ENCODE measurements around the gene UBE2L3.
"Not testable (repeated sequence)": the region's sequence is repeated elsewhere in the genome, so short reads cannot be mapped to it uniquely, and the experiment has no call there.

GRCh38 chr22:21559345-21560125 lies 8.0 kb upstream of the UBE2L3 start:
- TF ChIP-seq, protein P1, sequence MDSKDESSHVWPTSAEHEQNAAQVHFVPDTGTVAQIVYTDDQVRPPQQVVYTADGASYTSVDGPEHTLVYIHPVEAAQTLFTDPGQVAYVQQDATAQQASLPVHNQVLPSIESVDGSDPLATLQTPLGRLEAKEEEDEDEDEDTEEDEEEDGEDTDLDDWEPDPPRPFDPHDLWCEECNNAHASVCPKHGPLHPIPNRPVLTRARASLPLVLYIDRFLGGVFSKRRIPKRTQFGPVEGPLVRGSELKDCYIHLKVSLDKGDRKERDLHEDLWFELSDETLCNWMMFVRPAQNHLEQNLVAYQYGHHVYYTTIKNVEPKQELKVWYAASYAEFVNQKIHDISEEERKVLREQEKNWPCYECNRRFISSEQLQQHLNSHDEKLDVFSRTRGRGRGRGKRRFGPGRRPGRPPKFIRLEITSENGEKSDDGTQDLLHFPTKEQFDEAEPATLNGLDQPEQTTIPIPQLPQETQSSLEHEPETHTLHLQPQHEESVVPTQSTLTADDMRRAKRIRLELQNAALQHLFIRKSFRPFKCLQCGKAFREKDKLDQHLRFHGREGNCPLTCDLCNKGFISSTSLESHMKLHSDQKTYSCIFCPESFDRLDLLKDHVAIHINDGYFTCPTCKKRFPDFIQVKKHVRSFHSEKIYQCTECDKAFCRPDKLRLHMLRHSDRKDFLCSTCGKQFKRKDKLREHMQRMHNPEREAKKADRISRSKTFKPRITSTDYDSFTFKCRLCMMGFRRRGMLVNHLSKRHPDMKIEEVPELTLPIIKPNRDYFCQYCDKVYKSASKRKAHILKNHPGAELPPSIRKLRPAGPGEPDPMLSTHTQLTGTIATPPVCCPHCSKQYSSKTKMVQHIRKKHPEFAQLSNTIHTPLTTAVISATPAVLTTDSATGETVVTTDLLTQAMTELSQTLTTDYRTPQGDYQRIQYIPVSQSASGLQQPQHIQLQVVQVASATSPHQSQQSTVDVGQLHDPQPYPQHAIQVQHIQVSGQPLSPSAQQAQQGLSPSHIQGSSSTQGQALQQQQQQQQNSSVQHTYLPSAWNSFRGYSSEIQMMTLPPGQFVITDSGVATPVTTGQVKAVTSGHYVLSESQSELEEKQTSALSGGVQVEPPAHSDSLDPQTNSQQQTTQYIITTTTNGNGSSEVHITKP (tag by site-specific recombination; IDR thresholded peaks at IDR 0.05) = not testable (repeated sequence)
- TF ChIP-seq OSR2 (tag by site-specific recombination; IDR thresholded peaks at IDR 0.05); SP2 (tag by site-specific recombination; IDR thresholded peaks at IDR 0.05); ZNF23 (tag by site-specific recombination; IDR thresholded peaks at IDR 0.05; ENCODE audit: borderline replicate concordance); ZNF274 (IDR thresholded peaks at IDR 0.05; ENCODE audit: low read length); ZNF274 (tag by site-specific recombination; IDR thresholded peaks at IDR 0.05; ENCODE audit: borderline replicate concordance); ZNF514 (tag by site-specific recombination; IDR thresholded peaks at IDR 0.05); ZNF266 (tag by site-specific recombination; IDR thresholded peaks at IDR 0.05; ENCODE audit: low read depth); ZSCAN4 (tag by site-specific recombination; IDR thresholded peaks at IDR 0.05): not testable (repeated sequence)
- TF ChIP-seq, protein P2, sequence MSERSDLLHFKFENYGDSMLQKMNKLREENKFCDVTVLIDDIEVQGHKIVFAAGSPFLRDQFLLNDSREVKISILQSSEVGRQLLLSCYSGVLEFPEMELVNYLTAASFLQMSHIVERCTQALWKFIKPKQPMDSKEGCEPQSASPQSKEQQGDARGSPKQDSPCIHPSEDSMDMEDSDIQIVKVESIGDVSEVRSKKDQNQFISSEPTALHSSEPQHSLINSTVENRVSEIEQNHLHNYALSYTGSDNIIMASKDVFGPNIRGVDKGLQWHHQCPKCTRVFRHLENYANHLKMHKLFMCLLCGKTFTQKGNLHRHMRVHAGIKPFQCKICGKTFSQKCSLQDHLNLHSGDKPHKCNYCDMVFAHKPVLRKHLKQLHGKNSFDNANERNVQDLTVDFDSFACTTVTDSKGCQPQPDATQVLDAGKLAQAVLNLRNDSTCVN (tag by site-specific recombination; optimal IDR thresholded peaks at IDR 0.05) = not testable (repeated sequence)
- TF ChIP-seq, protein P3, sequence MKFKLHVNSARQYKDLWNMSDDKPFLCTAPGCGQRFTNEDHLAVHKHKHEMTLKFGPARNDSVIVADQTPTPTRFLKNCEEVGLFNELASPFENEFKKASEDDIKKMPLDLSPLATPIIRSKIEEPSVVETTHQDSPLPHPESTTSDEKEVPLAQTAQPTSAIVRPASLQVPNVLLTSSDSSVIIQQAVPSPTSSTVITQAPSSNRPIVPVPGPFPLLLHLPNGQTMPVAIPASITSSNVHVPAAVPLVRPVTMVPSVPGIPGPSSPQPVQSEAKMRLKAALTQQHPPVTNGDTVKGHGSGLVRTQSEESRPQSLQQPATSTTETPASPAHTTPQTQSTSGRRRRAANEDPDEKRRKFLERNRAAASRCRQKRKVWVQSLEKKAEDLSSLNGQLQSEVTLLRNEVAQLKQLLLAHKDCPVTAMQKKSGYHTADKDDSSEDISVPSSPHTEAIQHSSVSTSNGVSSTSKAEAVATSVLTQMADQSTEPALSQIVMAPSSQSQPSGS (tag by site-specific recombination; IDR thresholded peaks at IDR 0.05; ENCODE audit: low read depth) = not testable (repeated sequence)

Measured in HEK293 (cell line).